PC-9 (cell line): Measurements from ENCODE around the gene XIRP2. TPM values are rescaled to one million over a fixed set of nuclear protein-coding genes. Genes with fewer than 3 reads are reported as not detected.

Source experiments
- BruUV-seq: library from RNA; stranded (reverse); fragments of 400-500 nt; replicated peaks from 2 replicates; lab custom pipeline; 2021; lab: Mats Ljungman, UMichigan
- CTCF ChIA-PET: fragments of 300-600 bp; sonication (Branson Sonifier 250); formaldehyde crosslinking; loops from one replicate; lab custom pipeline; 2022; ENCODE audit warnings: antibody characterized with exemption; lab: Charles Lee
- POLR2A ChIA-PET: fragments of 300-600 bp; sonication (Branson Sonifier 250); formaldehyde crosslinking; loops from one replicate; lab custom pipeline; 2022; ENCODE audit warnings: antibody characterized with exemption; ENCODE audit not compliant: unreplicated experiment; lab: Charles Lee
- DNase-seq, 2 experiments: peaks; one replicate each; pipeline versions ENCODE4 v3.0.0 to v3.0.0-alpha.2; 2015 to 2022; ENCODE audit warnings: mixed read lengths in 1 of 2
- H2AFZ ChIP-seq: fragments of 200-600 bp; sonication (generic); 2 replicates; pipeline ENCODE4 v1.8.1; 2017; ENCODE audit warnings: antibody characterized with exemption
- H3F3A ChIP-seq: fragments of 200-600 bp; sonication (generic); 2 replicates; pipeline ENCODE4 v1.8.1; 2017; ENCODE audit warnings: antibody characterized with exemption, mild to moderate bottlenecking, low read depth; ENCODE audit not compliant: insufficient read depth
- H3K27ac ChIP-seq: fragments of 200-600 bp; sonication (generic); 2 replicates; pipeline ENCODE4 v1.6.1; 2016; ENCODE audit warnings: mixed run types
- H3K27me3 ChIP-seq: fragments of 200-600 bp; sonication (generic); 2 replicates; pipeline ENCODE4 v1.6.1; 2016; ENCODE audit warnings: low read depth, mixed run types; ENCODE audit not compliant: insufficient read depth
- H3K36me3 ChIP-seq: fragments of 200-600 bp; sonication (generic); 2 replicates; pipeline ENCODE4 v1.6.1; 2016; ENCODE audit warnings: low read depth, mixed run types
- H3K4me1 ChIP-seq: fragments of 200-600 bp; sonication (generic); replicated peaks from 2 replicates; pipeline ENCODE4 v1.6.1; 2016; ENCODE audit warnings: mixed run types; ENCODE audit not compliant: insufficient read depth
- H3K4me2 ChIP-seq: fragments of 200-600 bp; sonication (generic); 2 replicates; pipeline ENCODE4 v1.6.1; 2017; ENCODE audit warnings: mixed run types
- H3K4me3 ChIP-seq: fragments of 200-600 bp; sonication (generic); 2 replicates; pipeline ENCODE4 v1.6.1; 2016; ENCODE audit warnings: mixed run types
- H3K79me2 ChIP-seq: fragments of 200-600 bp; sonication (generic); 2 replicates; pipeline ENCODE4 v1.6.1; 2017; ENCODE audit warnings: low read depth, mixed run types
- H3K9me2 ChIP-seq: fragments of 200-600 bp; sonication (generic); 2 replicates; pipeline ENCODE4 v1.8.1; 2017; ENCODE audit warnings: mild to moderate bottlenecking; ENCODE audit not compliant: insufficient read depth
- H3K9me3 ChIP-seq: fragments of 200-600 bp; sonication (generic); 2 replicates; pipeline ENCODE4 v1.8.1; 2016; ENCODE audit warnings: low read depth; ENCODE audit not compliant: insufficient read depth
- H4K20me1 ChIP-seq: fragments of 200-600 bp; sonication (generic); 2 replicates; pipeline ENCODE4 v1.8.1; 2017; ENCODE audit not compliant: insufficient read depth
- EZH2 ChIP-seq: fragments of 200-600 bp; sonication (generic); IDR thresholded peaks from 2 replicates; pipeline ENCODE4 v1.8.0; 2017; ENCODE audit warnings: antibody characterized with exemption, low read depth
- intact Hi-C: fragments of 100-400 bp; cut with micrococcal nuclease; formaldehyde crosslinking; loops from one replicate; pipeline ENCODE4 v1.10.0; 2022; ENCODE audit not compliant: unreplicated experiment
- total RNA-seq: library from RNA; stranded (reverse); gene quantifications from 2 replicates; pipeline ENCODE4 v1.2.3, GENCODE V29; 2021
- TF ChIP-seq, protein P1 (sequence below): fragments of 200-600 bp; sonication (generic); conservative IDR thresholded peaks from 2 replicates; pipeline ENCODE4 v1.6.1; 2017; ENCODE audit warnings: mixed run types, antibody characterized with exemption, mild to moderate bottlenecking, moderate library complexity

The XIRP2 gene
- total RNA-seq, 1 experiment from 2014 or later: not detected

DNA sequence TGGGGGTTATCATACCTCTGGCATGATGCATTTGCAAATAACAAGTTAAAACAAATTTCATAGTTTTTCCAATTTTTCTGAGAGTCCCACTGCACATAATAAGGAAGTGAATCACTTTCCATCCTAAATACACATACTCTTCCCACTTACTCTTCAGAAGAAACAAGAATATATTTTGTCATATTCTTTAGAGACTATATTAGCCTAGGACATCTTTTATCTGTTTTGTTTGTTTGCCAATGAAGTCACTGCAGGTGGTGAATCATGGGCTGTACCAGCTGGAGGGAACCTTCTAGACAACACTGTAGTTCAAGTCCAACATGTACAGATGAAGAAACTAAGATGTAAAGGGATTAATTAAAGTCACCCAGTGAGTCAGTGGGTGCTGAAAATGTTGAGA, 116.8 kb downstream of the XIRP2 start:
- intact Hi-C loops: no loop called here
- H3K4me3 ChIP-seq: no peak overlapping the region
- no peaks in the 10 kb centered on the region for H3K79me2 ChIP-seq
- no TSS peak for BruUV-seq
- CTCF ChIA-PET: no interaction called here
- H3K4me1 ChIP-seq: no peaks in the 10 kb centered on the region
- H3K27ac ChIP-seq: no peak overlapping the region
- H3K9me3 ChIP-seq: no peaks in the 10 kb centered on the region
- H3F3A ChIP-seq: no peaks in the 10 kb centered on the region
- H2AFZ ChIP-seq: no peak overlapping the region
- H4K20me1 ChIP-seq: no peaks in the 10 kb centered on the region
- no peaks in the 10 kb centered on the region for H3K9me2 ChIP-seq
- no peaks in the 10 kb centered on the region for H3K36me3 ChIP-seq
- no peak overlapping the region for H3K4me2 ChIP-seq
- no peak for TF ChIP-seq EZH2
- TF ChIP-seq, protein P1, sequence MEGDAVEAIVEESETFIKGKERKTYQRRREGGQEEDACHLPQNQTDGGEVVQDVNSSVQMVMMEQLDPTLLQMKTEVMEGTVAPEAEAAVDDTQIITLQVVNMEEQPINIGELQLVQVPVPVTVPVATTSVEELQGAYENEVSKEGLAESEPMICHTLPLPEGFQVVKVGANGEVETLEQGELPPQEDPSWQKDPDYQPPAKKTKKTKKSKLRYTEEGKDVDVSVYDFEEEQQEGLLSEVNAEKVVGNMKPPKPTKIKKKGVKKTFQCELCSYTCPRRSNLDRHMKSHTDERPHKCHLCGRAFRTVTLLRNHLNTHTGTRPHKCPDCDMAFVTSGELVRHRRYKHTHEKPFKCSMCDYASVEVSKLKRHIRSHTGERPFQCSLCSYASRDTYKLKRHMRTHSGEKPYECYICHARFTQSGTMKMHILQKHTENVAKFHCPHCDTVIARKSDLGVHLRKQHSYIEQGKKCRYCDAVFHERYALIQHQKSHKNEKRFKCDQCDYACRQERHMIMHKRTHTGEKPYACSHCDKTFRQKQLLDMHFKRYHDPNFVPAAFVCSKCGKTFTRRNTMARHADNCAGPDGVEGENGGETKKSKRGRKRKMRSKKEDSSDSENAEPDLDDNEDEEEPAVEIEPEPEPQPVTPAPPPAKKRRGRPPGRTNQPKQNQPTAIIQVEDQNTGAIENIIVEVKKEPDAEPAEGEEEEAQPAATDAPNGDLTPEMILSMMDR: no peak
- POLR2A ChIA-PET: no interaction called here
- no peak for DNase-seq
- no peaks in the 10 kb centered on the region for H3K27me3 ChIP-seq

DNA sequence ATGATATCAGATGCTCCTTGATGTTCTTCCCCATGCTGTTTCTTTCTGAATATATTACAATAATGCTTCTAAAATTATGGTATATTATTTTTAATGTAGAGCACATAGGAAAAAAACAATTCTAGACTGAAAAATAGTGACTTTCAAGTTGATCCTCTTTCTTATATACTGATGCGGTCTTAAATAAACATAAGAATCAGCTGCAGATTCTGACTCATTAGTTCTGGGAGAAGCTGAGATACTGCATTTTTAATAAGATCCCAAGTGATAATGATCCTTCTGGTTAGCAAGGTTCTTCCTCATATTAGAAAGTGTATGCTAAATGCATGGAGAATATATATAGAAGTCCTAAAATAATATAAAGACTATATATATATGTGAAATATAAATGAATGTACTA, 124.9 kb downstream of the XIRP2 start:
- Histone ChIP-seq H3K4me3 (no peak overlapping the region), H4K20me1 (no peaks in the 10 kb centered on the region), H3K79me2 (no peaks in the 10 kb centered on the region), H3K27ac (no peak overlapping the region), H2AFZ (no peak overlapping the region), H3K4me2 (no peak overlapping the region), H3K4me1 (no peaks in the 10 kb centered on the region), H3K27me3 (no peaks in the 10 kb centered on the region), H3K9me3 (no peaks in the 10 kb centered on the region), H3K9me2 (no peaks in the 10 kb centered on the region), H3K36me3 (no peaks in the 10 kb centered on the region), H3F3A (no peaks in the 10 kb centered on the region)
- TF ChIP-seq EZH2: no peak
- TF ChIP-seq, protein P1: no peak
- BruUV-seq: no TSS peak
- CTCF ChIA-PET: no interaction called here
- intact Hi-C loops: no loop called here
- no peak for DNase-seq
- POLR2A ChIA-PET: no interaction called here

DNA sequence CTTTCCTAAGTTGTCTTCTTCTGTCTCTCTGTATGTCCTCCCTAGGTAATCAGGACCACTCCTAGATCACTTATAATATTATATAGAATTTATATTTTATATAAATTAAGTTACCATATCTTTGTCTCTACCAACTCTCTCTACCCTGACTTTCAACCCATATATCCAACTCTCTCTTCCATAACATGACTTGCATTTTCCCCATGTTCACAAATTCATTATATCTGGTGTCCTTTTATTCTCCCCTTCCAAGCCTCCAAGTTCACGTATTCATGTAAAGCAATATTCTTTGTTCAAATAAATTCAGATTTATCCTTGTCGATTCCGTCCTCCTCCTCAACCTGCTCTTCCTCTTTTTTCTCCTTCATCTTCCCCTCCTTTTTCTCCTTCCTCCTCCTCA, 127.5 kb downstream of the XIRP2 start:
- TF ChIP-seq, protein P1: no peak
- no peak for TF ChIP-seq EZH2
- Histone ChIP-seq H2AFZ (no peak overlapping the region), H3K79me2 (no peaks in the 10 kb centered on the region), H4K20me1 (no peaks in the 10 kb centered on the region), H3K9me2 (no peaks in the 10 kb centered on the region), H3K4me3 (no peak overlapping the region), H3K4me1 (no peaks in the 10 kb centered on the region), H3K9me3 (no peaks in the 10 kb centered on the region), H3F3A (no peaks in the 10 kb centered on the region), H3K36me3 (no peaks in the 10 kb centered on the region), H3K27me3 (no peaks in the 10 kb centered on the region), H3K27ac (no peak overlapping the region), H3K4me2 (no peak overlapping the region)
- POLR2A ChIA-PET: no interaction called here
- intact Hi-C loops: no loop called here
- CTCF ChIA-PET: no interaction called here
- no peak for DNase-seq
- BruUV-seq: no TSS peak
